Upper lobe of left lung (tissue), 4 donors: ENCODE measurements around the gene SORBS1.

Experiments used
- EP300 ChIP-seq, 4 donors: sonication (generic); formaldehyde crosslinking; IDR thresholded peaks; one replicate each; pipeline ENCODE4 v1.5.1; 2017; ENCODE audit warnings: antibody characterized with exemption in 4 of 4, control low read depth in 2 of 4
- POLR2A ChIP-seq, 4 donors: fragments of 450-650 bp; IDR thresholded peaks; one replicate each; pipeline ENCODE4 v1.5.1; 2016 to 2017; ENCODE audit warnings: antibody characterized with exemption in 4 of 4, mild to moderate bottlenecking in 2 of 4
- TF ChIP-seq, protein P1 (sequence below), 6 experiments: fragments of 450-650 bp in 4 of 6; fragments of 200-600 bp in 2 of 6; sonication (generic) in 2 of 6; IDR thresholded peaks; one replicate each; pipeline ENCODE4 v1.5.1; 2016 to 2019; ENCODE audit warnings: antibody characterized with exemption in 6 of 6

DNA sequence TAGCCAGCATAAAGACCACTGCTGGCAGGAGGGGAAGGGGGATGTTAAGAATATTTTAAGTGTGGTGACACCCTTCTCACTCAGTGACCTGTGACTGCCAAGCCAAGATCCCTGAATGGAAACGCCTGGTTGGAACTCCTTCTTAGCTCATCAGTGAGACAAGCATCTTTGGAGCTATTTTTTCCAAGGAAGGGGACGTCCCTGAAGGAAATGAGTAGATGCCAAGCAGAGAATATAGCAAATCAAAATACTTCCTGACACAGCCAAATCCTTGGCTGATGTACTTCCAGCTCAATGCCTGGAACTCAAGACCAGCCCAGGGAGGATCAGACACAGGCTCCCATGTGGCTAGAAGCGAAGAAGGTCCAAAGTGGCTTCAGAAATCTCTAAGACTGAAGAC, 82.2 kb downstream of the SORBS1 start:
- TF ChIP-seq, protein P1, sequence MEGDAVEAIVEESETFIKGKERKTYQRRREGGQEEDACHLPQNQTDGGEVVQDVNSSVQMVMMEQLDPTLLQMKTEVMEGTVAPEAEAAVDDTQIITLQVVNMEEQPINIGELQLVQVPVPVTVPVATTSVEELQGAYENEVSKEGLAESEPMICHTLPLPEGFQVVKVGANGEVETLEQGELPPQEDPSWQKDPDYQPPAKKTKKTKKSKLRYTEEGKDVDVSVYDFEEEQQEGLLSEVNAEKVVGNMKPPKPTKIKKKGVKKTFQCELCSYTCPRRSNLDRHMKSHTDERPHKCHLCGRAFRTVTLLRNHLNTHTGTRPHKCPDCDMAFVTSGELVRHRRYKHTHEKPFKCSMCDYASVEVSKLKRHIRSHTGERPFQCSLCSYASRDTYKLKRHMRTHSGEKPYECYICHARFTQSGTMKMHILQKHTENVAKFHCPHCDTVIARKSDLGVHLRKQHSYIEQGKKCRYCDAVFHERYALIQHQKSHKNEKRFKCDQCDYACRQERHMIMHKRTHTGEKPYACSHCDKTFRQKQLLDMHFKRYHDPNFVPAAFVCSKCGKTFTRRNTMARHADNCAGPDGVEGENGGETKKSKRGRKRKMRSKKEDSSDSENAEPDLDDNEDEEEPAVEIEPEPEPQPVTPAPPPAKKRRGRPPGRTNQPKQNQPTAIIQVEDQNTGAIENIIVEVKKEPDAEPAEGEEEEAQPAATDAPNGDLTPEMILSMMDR (IDR thresholded peaks at IDR 0.05) = no peak
- peak; percentile 57 to 98 (median 78) for TF ChIP-seq EP300 (IDR thresholded peaks at IDR 0.05)
- no peak for TF ChIP-seq POLR2A (IDR thresholded peaks at IDR 0.05)
